SU-DHL-6 (cell line): ENCODE data around the gene SLC9A3.

ENCODE experiments used
- H2AFZ ChIP-seq: fragments of 200-600 bp; sonication (generic); 2 replicates; pipeline ENCODE4 v1.6.1; 2014; ENCODE audit warnings: low read depth, mild to moderate bottlenecking, moderate library complexity, mixed read lengths, antibody characterized with exemption, low read length; ENCODE audit not compliant: severe bottlenecking
- H3F3A ChIP-seq: fragments of 200-600 bp; shearing (Covaris generic); 2 replicates; pipeline ENCODE4 v1.6.0; 2016; ENCODE audit warnings: antibody characterized with exemption, mild to moderate bottlenecking; ENCODE audit not compliant: insufficient read depth
- H3K27ac ChIP-seq: fragments of 200-600 bp; sonication (generic); 2 replicates; pipeline ENCODE4 v1.5.1; 2016; ENCODE audit warnings: low read depth, mild to moderate bottlenecking, low read length, moderate library complexity, mixed read lengths
- H3K27me3 ChIP-seq: fragments of 200-600 bp; sonication (generic), shearing (Covaris generic); 2 replicates; pipeline ENCODE4 v1.6.0; 2014; ENCODE audit warnings: mild to moderate bottlenecking, low read length
- H3K36me3 ChIP-seq: fragments of 200-600 bp; sonication (generic); 2 replicates; pipeline ENCODE4 v1.6.1; 2014; ENCODE audit warnings: mild to moderate bottlenecking, low read length, mixed read lengths
- H3K4me2 ChIP-seq: fragments of 300-600, 200-600 bp; shearing (Covaris generic), sonication (generic); 2 replicates; pipeline ENCODE4 v1.6.0; 2014; ENCODE audit warnings: low read length, low read depth, mild to moderate bottlenecking; ENCODE audit not compliant: poor library complexity, severe bottlenecking
- H3K4me3 ChIP-seq: fragments of 200-600 bp; sonication (generic); 2 replicates; pipeline ENCODE4 v1.5.1; 2014; ENCODE audit warnings: antibody characterized with exemption, low read length, mild to moderate bottlenecking, mixed read lengths; ENCODE audit not compliant: insufficient read depth, poor library complexity, severe bottlenecking
- H3K79me2 ChIP-seq: fragments of 200-600 bp; sonication (generic); 2 replicates; pipeline ENCODE4 v1.6.1; 2014; ENCODE audit warnings: mild to moderate bottlenecking, low read length, moderate library complexity; ENCODE audit not compliant: insufficient read depth
- H3K9ac ChIP-seq: fragments of 200-600 bp; sonication (generic); 2 replicates; pipeline ENCODE4 v1.7.0; 2014; ENCODE audit warnings: mild to moderate bottlenecking, low read length
- H3K9me2 ChIP-seq: fragments of 200-600 bp; sonication (generic); replicated peaks from 2 replicates; pipeline ENCODE4 v1.6.1; 2014; ENCODE audit warnings: low read length; ENCODE audit not compliant: insufficient read depth
- H3K9me3 ChIP-seq: fragments of 200-600 bp; sonication (generic); 2 replicates; pipeline ENCODE4 v1.6.1; 2014; ENCODE audit warnings: low read length, mixed read lengths; ENCODE audit not compliant: insufficient read depth
- H4K20me1 ChIP-seq: fragments of 200-600 bp; sonication (generic); 2 replicates; pipeline ENCODE4 v1.6.1; 2014; ENCODE audit warnings: low read depth, mild to moderate bottlenecking, antibody characterized with exemption, low read length, moderate library complexity, mixed read lengths
- CTCF ChIP-seq: fragments of 200-600 bp; sonication (generic); IDR thresholded peaks from one replicate; pipeline ENCODE4 v1.5.1; 2017; ENCODE audit warnings: antibody characterized with exemption, mild to moderate bottlenecking, low read length, moderate library complexity; ENCODE audit not compliant: insufficient read depth, poor library complexity, severe bottlenecking
- EZH2phosphoT487 ChIP-seq: fragments of 200-600 bp; sonication (generic), shearing (Covaris generic); conservative IDR thresholded peaks from 2 replicates; pipeline ENCODE4 v1.6.1; 2018; ENCODE audit warnings: mild to moderate bottlenecking, antibody characterized with exemption, low read length, moderate library complexity, mixed read lengths

The SLC9A3 gene

DNA sequence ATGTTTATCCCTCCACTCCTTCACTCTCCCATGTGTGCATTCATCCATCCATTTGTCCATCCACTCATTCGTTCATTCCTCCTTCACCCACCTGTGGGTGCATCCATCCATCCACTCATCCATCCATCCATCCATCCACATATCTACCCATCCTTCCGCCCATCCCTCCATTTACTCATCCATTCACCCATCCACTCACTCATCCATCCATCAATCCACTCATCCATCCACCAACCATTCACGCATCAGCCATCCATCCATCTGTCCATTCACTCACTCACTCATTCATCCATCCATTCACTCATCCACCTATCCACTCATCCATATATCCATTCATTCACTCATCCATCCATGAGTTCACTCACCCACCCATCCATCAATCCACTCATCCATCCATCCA, 7.3 kb downstream of the SLC9A3 start:
- H3K4me3 ChIP-seq: no peak overlapping the region
- H3F3A ChIP-seq: no peaks in the 10 kb centered on the region
- H3K9me2 ChIP-seq: no peaks in the 10 kb centered on the region
- no peaks in the 10 kb centered on the region for H3K36me3 ChIP-seq
- no peak for TF ChIP-seq CTCF
- TF ChIP-seq EZH2phosphoT487: no peak
- H2AFZ ChIP-seq: no peak overlapping the region
- H3K27ac ChIP-seq: no peak overlapping the region
- no peaks in the 10 kb centered on the region for H3K27me3 ChIP-seq
- no peaks in the 10 kb centered on the region for H3K9me3 ChIP-seq
- no peak overlapping the region for H3K4me2 ChIP-seq
- H3K9ac ChIP-seq: no peak overlapping the region
- H4K20me1 ChIP-seq: no peaks in the 10 kb centered on the region
- H3K79me2 ChIP-seq: no peaks in the 10 kb centered on the region

DNA sequence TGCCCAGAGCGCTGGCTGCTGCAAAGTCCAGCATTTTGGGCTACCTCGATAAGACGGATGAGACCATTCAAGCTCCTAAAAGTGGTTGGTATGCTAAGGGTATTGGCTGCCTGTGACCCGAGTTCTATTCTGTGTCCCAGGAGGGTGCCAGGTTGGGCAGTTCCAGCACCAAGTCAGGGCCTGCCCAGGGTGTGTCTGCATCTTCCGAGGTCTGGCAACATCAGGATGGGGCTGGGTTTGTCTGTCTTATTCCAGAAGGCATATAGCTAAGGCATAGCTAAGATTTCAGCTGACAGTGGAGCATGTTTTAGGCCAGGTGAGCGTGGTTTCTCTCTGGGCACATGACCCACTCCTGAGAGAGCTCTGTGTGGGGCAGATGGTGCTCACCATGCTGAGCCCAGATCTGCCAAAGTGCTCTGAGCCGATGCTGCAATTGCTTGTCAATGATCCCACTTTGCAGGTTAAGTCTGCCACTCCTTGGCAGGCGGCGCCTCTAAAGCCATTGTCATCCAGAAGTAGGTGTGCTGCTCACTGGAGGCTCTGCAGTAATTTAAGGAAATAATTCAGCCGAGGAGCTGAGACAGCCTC, 7.8 kb downstream of the SLC9A3 start:
- no peaks in the 10 kb centered on the region for H3K9me3 ChIP-seq
- H3K27me3 ChIP-seq: no peaks in the 10 kb centered on the region
- H4K20me1 ChIP-seq: no peaks in the 10 kb centered on the region
- no peak overlapping the region for H3K27ac ChIP-seq
- H3K9ac ChIP-seq: no peak overlapping the region
- no peaks in the 10 kb centered on the region for H3K36me3 ChIP-seq
- no peak overlapping the region for H2AFZ ChIP-seq
- H3F3A ChIP-seq: no peaks in the 10 kb centered on the region
- no peaks in the 10 kb centered on the region for H3K9me2 ChIP-seq
- H3K4me2 ChIP-seq: no peak overlapping the region
- H3K79me2 ChIP-seq: no peaks in the 10 kb centered on the region
- no peak overlapping the region for H3K4me3 ChIP-seq
- TF ChIP-seq CTCF (no peak), EZH2phosphoT487 (no peak)

- Histone ChIP-seq H4K20me1 (no peaks in the 10 kb centered on the region), H3K9me3 (no peaks in the 10 kb centered on the region), H3K9me2 (no peaks in the 10 kb centered on the region), H3F3A (no peaks in the 10 kb centered on the region), H3K79me2 (no peaks in the 10 kb centered on the region), H3K36me3 (no peaks in the 10 kb centered on the region), H3K4me2 (no peak overlapping the region), H3K27ac (no peak overlapping the region), H3K27me3 (no peaks in the 10 kb centered on the region), H2AFZ (no peak overlapping the region), H3K4me3 (no peak overlapping the region), H3K9ac (no peak overlapping the region)
- TF ChIP-seq EZH2phosphoT487 (no peak), CTCF (no peak)
Observed at GRCh38 chr5:515273-515836, 8.9 kb downstream of the SLC9A3 start.
